ENCODE results near the gene SLC24A2. TPM values are rescaled to one million over a fixed set of nuclear protein-coding genes. Genes with fewer than 3 reads are reported as not detected.

SLC24A2 gene
- total RNA-seq, 2 experiments from 2014 or later: not detected

DNA sequence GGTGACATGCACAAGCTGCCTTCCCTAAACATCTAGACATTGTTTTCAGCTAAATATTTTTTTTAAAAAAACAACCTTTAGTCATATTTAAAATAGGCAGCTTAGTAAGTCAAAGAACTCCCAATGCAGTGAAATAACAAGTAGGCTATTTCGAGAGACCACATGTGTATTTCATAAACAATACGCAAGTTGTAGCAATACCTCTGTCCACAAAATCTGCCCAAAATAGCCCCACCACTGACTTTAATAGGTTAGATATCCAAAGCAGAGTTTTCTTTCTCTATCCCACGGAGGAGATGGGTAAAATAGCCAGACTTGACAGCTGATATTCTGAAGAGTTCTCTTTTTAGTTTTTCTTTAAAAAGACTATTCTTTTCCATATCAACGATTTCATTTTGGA lies 1.2 kb downstream of the SLC24A2 start:
- no peak overlapping the region for H3K27ac Mint-ChIP-seq
- no peak overlapping the region for H3K4me3 Mint-ChIP-seq
- DNase-seq: no peak
- H3K9me3 Mint-ChIP-seq: no peaks in the 10 kb centered on the region
- intact Hi-C loops (cut with micrococcal nuclease): no loop called here
- H3K27me3 Mint-ChIP-seq (ENCODE audit: low read depth): peaks cover 47% of the 10 kb centered on the region
- H3K4me1 Mint-ChIP-seq (ENCODE audit: low read depth): no peaks in the 10 kb centered on the region
- no peaks in the 10 kb centered on the region for H3K36me3 Mint-ChIP-seq (ENCODE audit: low read depth)
- CTCF ChIA-PET: interaction anchor here (0.9 kb wide), 1 partner anchor 13 kb away, joined by 3 read pairs; no protein-coding TSS in a partner anchor

- H3K27me3 Mint-ChIP-seq (ENCODE audit: low read depth): peaks cover 49% of the 10 kb centered on the region
- intact Hi-C loops (cut with micrococcal nuclease): no loop called here
These were observed 3.6 kb downstream of the SLC24A2 start for GRCh38 chr9:19785230-19785629.

GRCh38 chr9:19784136-19784535 lies 4.7 kb downstream of the SLC24A2 start:
- DNase-seq: no peak
- intact Hi-C loops (cut with micrococcal nuclease): no loop called here
- H3K27me3 Mint-ChIP-seq (ENCODE audit: low read depth): peaks cover 45% of the 10 kb centered on the region
- no peak overlapping the region for H3K4me3 Mint-ChIP-seq
- H3K4me1 Mint-ChIP-seq (ENCODE audit: low read depth): no peaks in the 10 kb centered on the region
- no peaks in the 10 kb centered on the region for H3K9me3 Mint-ChIP-seq
- no peak overlapping the region for H3K27ac Mint-ChIP-seq
- CTCF ChIA-PET: no interaction called here
- H3K36me3 Mint-ChIP-seq (ENCODE audit: low read depth): no peaks in the 10 kb centered on the region

More at GRCh38 chr9:19785230-19785629, 3.6 kb downstream of the SLC24A2 start:
- Mint-ChIP-seq H3K4me3 (no peak overlapping the region), H3K4me1 (ENCODE audit: low read depth) (no peaks in the 10 kb centered on the region), H3K9me3 (no peaks in the 10 kb centered on the region), H3K27ac (no peak overlapping the region), H3K36me3 (ENCODE audit: low read depth) (no peaks in the 10 kb centered on the region)
- DNase-seq: no peak
- CTCF ChIA-PET: no interaction called here

DNA sequence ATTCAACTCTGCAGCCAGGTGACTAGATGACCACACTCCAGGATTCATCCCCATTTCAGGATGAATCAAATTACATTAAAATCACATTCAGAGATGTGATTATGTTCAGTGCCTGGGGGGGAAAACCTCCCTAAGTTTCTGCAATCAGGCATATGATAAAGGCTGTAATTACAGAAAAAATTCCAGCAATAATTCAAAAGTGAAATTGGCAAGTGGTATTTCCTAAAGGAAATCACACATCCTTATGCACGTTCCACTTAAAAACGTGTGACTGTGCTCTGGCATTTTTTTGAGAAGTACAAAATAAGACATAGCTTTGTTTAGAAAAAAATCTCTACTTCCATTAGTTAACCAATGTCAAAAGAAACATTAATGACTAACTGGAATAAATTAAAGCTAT lies 5.3 kb downstream of the SLC24A2 start:
- H3K9me3 Mint-ChIP-seq: no peaks in the 10 kb centered on the region
- no peak overlapping the region for H3K27ac Mint-ChIP-seq
- no peak for DNase-seq
- no peak overlapping the region for H3K4me3 Mint-ChIP-seq
- H3K4me1 Mint-ChIP-seq (ENCODE audit: low read depth): no peaks in the 10 kb centered on the region
- H3K36me3 Mint-ChIP-seq (ENCODE audit: low read depth): no peaks in the 10 kb centered on the region
- peaks cover 43% of the 10 kb centered on the region for H3K27me3 Mint-ChIP-seq (ENCODE audit: low read depth)
- intact Hi-C loops (cut with micrococcal nuclease): no loop called here
- CTCF ChIA-PET: no interaction called here

DNA sequence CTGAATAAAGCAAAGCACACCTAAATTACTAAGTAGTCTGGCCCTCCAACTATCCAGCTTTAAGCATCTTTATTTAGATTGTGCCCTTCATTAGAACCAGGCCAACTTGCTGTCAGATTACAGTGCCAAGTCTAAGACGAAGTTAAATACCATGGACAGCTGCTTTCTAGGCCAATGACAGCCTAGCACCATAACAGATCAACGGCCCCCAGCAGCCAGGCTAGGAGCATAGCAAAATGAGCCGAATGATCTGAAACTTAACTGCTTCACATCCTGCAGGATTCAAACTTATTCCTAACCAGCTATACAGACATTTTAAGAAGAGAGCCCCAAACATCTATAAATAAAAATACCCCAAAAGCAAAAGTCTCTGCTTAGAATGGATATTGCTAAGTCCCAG lies 6.8 kb downstream of the SLC24A2 start:
- H3K9me3 Mint-ChIP-seq: no peaks in the 10 kb centered on the region
- H3K4me1 Mint-ChIP-seq (ENCODE audit: low read depth): no peaks in the 10 kb centered on the region
- DNase-seq: no peak
- no peak overlapping the region for H3K4me3 Mint-ChIP-seq
- intact Hi-C loops (cut with micrococcal nuclease): no loop called here
- no peaks in the 10 kb centered on the region for H3K36me3 Mint-ChIP-seq (ENCODE audit: low read depth)
- H3K27ac Mint-ChIP-seq: no peak overlapping the region
- H3K27me3 Mint-ChIP-seq (ENCODE audit: low read depth): peaks cover 34% of the 10 kb centered on the region
- CTCF ChIA-PET: no interaction called here

GRCh38 chr9:19781240-19781639 lies 7.6 kb downstream of the SLC24A2 start:
- Mint-ChIP-seq H3K4me3 (no peak overlapping the region), H3K9me3 (no peaks in the 10 kb centered on the region), H3K27ac (no peak overlapping the region), H3K27me3 (ENCODE audit: low read depth) (peaks cover 26% of the 10 kb centered on the region), H3K4me1 (ENCODE audit: low read depth) (no peaks in the 10 kb centered on the region), H3K36me3 (ENCODE audit: low read depth) (no peaks in the 10 kb centered on the region)
- DNase-seq: no peak
- CTCF ChIA-PET: no interaction called here
- intact Hi-C loops (cut with micrococcal nuclease): no loop called here

DNA sequence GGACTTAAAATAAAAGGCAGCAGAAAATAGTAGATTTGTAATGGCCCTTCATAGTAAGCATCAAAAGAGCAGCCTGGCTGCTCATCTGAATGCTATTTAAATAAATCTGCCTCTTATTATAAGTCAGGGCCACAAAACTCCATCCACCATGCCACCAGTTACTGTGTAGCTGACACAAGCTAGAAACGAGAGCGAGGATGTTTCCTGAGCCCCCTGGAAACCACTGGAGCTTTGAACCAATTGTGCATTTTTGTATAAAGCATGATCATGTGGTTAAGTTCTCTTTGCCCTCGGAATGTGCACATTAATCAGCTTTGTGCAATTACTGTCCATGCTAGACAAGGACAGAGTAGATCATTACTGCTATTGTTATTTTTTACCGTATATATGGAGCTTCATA lies 17.4 kb downstream of the SLC24A2 start:
- peaks cover 7% of the 10 kb centered on the region for H3K27me3 Mint-ChIP-seq (ENCODE audit: low read depth)
- no peaks in the 10 kb centered on the region for H3K36me3 Mint-ChIP-seq (ENCODE audit: low read depth)
- DNase-seq: no peak
- CTCF ChIA-PET: no interaction called here
- H3K27ac Mint-ChIP-seq: no peak overlapping the region
- no peak overlapping the region for H3K4me3 Mint-ChIP-seq
- intact Hi-C loops (cut with micrococcal nuclease): no loop called here
- no peaks in the 10 kb centered on the region for H3K9me3 Mint-ChIP-seq
- H3K4me1 Mint-ChIP-seq (ENCODE audit: low read depth): no peaks in the 10 kb centered on the region

DNA sequence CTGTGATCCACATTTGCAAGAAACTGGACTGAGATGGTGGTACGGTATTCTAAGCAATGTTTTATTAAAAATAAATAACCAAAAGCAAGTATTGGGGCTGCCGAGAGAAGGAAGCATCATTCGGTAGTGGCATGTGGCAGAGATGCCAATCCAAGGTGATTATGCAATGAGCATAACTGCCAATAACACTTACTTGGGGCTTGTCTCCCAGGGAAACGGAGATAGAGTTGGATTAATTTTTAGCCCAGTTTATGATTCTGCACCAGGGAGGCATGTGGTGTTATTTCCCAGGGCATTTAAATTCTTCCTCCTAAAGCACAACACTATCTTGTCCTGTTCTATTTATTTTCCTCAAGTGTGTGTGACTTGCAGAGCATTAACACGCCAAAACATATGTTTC lies 17.9 kb downstream of the SLC24A2 start:
- Mint-ChIP-seq H3K36me3 (ENCODE audit: low read depth) (no peaks in the 10 kb centered on the region), H3K9me3 (no peaks in the 10 kb centered on the region), H3K27me3 (ENCODE audit: low read depth) (peaks cover 7% of the 10 kb centered on the region), H3K4me1 (ENCODE audit: low read depth) (no peaks in the 10 kb centered on the region), H3K27ac (no peak overlapping the region), H3K4me3 (no peak overlapping the region)
- DNase-seq: no peak
- intact Hi-C loops (cut with micrococcal nuclease): no loop called here
- CTCF ChIA-PET: no interaction called here

- Mint-ChIP-seq H3K27me3 (ENCODE audit: low read depth) (peaks cover 9% of the 10 kb centered on the region), H3K4me3 (no peak overlapping the region), H3K27ac (no peak overlapping the region), H3K4me1 (ENCODE audit: low read depth) (no peaks in the 10 kb centered on the region), H3K9me3 (peaks cover 15% of the 10 kb centered on the region), H3K36me3 (ENCODE audit: low read depth) (no peaks in the 10 kb centered on the region)
- intact Hi-C loops (cut with micrococcal nuclease): no loop called here
- no peak for DNase-seq
- CTCF ChIA-PET: no interaction called here
These were observed 19.6 kb downstream of the SLC24A2 start for GRCh38 chr9:19769213-19769612.

GRCh38 chr9:19768798-19769197 lies 20.0 kb downstream of the SLC24A2 start:
- CTCF ChIA-PET: no interaction called here
- Mint-ChIP-seq H3K4me1 (ENCODE audit: low read depth) (no peaks in the 10 kb centered on the region), H3K27me3 (ENCODE audit: low read depth) (peaks cover 7% of the 10 kb centered on the region), H3K4me3 (no peak overlapping the region), H3K9me3 (peaks cover 19% of the 10 kb centered on the region), H3K36me3 (ENCODE audit: low read depth) (no peaks in the 10 kb centered on the region), H3K27ac (no peak overlapping the region)
- intact Hi-C loops (cut with micrococcal nuclease): no loop called here
- no peak for DNase-seq

- Mint-ChIP-seq H3K4me3 (no peak overlapping the region), H3K4me1 (ENCODE audit: low read depth) (no peaks in the 10 kb centered on the region), H3K36me3 (ENCODE audit: low read depth) (no peaks in the 10 kb centered on the region), H3K9me3 (peaks cover 2% of the 10 kb centered on the region), H3K27ac (no peak overlapping the region), H3K27me3 (ENCODE audit: low read depth) (no peaks in the 10 kb centered on the region)
- intact Hi-C loops (cut with micrococcal nuclease): no loop called here
- CTCF ChIA-PET: no interaction called here
- DNase-seq: no peak
These were observed 29.8 kb downstream of the SLC24A2 start for GRCh38 chr9:19759066-19759465.

DNA sequence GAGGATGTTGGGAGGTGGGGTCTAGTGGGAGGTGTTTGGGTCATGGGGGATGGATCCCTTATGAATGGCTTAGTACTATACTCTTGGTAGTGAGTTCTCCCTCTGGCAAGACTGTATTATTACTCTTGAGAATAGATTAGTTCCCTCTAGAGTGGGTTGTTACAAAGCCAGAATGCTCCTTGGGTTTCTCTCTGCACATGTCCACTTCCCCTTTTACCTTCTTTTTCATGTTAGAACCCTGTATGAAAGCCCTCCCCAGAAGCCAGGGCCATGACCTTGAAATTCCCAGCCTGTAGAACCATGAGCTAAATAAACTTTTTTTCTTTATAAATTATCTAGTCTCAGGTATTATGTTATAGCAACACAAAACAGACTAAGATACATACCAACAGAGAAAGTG lies 31.1 kb downstream of the SLC24A2 start:
- Mint-ChIP-seq H3K4me3 (no peak overlapping the region), H3K27ac (no peak overlapping the region), H3K4me1 (ENCODE audit: low read depth) (no peaks in the 10 kb centered on the region), H3K36me3 (ENCODE audit: low read depth) (no peaks in the 10 kb centered on the region), H3K27me3 (ENCODE audit: low read depth) (no peaks in the 10 kb centered on the region), H3K9me3 (no peaks in the 10 kb centered on the region)
- CTCF ChIA-PET: no interaction called here
- intact Hi-C loops (cut with micrococcal nuclease): no loop called here
- DNase-seq: no peak

GRCh38 chr9:19754921-19755320 lies 33.9 kb downstream of the SLC24A2 start:
- Mint-ChIP-seq H3K36me3 (ENCODE audit: low read depth) (no peaks in the 10 kb centered on the region), H3K27ac (no peak overlapping the region), H3K4me1 (ENCODE audit: low read depth) (no peaks in the 10 kb centered on the region), H3K9me3 (no peaks in the 10 kb centered on the region), H3K27me3 (ENCODE audit: low read depth) (no peaks in the 10 kb centered on the region), H3K4me3 (no peak overlapping the region)
- DNase-seq: no peak
- intact Hi-C loops (cut with micrococcal nuclease): no loop called here
- CTCF ChIA-PET: interaction anchor here (0.7 kb wide), 1 partner anchor 750 kb away, joined by 4 read pairs; no protein-coding TSS in a partner anchor

All from activated naive CD4-positive, alpha-beta T cell treated with anti-CD3 and anti-CD28 coated beads for 36 hours (primary cell).